Measurements from ENCODE around the gene DOCK2.

The DOCK2 gene

GRCh38 chr5:170070556-170071412, 433.7 kb downstream of the DOCK2 start:
- H3K9me3 ChIP-seq, result no peaks in the 10 kb centered on the region
- in situ Hi-C loops (cut with MboI; ENCODE audit: low sequenced_read_pairs), result no loop called here
- DNase-seq (ENCODE audit: low spot score in 2 of 2), result peak; percentile 12 to 71

GRCh38 chr5:170071748-170072147, 434.7 kb downstream of the DOCK2 start:
- Histone ChIP-seq H3K27me3 (ENCODE audit: low read depth) (peaks cover 6% of the 10 kb centered on the region), H3K4me3 (no peak overlapping the region), H3K4me1 (peaks cover 4% of the 10 kb centered on the region), H3K36me3 (replicated peaks) (no peaks in the 10 kb centered on the region), H3K9me3 (no peaks in the 10 kb centered on the region)
- in situ Hi-C loops (cut with MboI; ENCODE audit: low sequenced_read_pairs), result no loop called here
- DNase-seq (ENCODE audit: low spot score in 2 of 2), result no peak

More at GRCh38 chr5:170070556-170071412, 433.7 kb downstream of the DOCK2 start:
- Histone ChIP-seq H3K27me3 (ENCODE audit: low read depth) (peaks cover 6% of the 10 kb centered on the region), H3K4me1 (peaks cover 4% of the 10 kb centered on the region), H3K4me3 (no peak overlapping the region), H3K36me3 (replicated peaks) (no peaks in the 10 kb centered on the region)

- peaks cover 6% of the 10 kb centered on the region; the same call in 1 of the 2 replicates for H3K27me3 ChIP-seq (ENCODE audit: low read depth)
- in situ Hi-C loops (cut with MboI; ENCODE audit: low sequenced_read_pairs), result no loop called here
Observed at GRCh38 chr5:170075696-170076095, 438.6 kb downstream of the DOCK2 start.

GRCh38 chr5:170076211-170076610, 439.1 kb downstream of the DOCK2 start:
- H3K4me1 ChIP-seq, result peaks cover 4% of the 10 kb centered on the region
- in situ Hi-C loops (cut with MboI; ENCODE audit: low sequenced_read_pairs), result no loop called here
- DNase-seq (ENCODE audit: low spot score in 2 of 2), result no peak
- peaks cover 6% of the 10 kb centered on the region; the same call in 1 of the 2 replicates for H3K27me3 ChIP-seq (ENCODE audit: low read depth)
- H3K9me3 ChIP-seq, result no peaks in the 10 kb centered on the region
- no peaks in the 10 kb centered on the region for H3K36me3 ChIP-seq (replicated peaks)
- H3K4me3 ChIP-seq, result no peak overlapping the region

More at GRCh38 chr5:170075696-170076095, 438.6 kb downstream of the DOCK2 start:
- Histone ChIP-seq H3K4me3 (no peak overlapping the region), H3K36me3 (replicated peaks) (no peaks in the 10 kb centered on the region), H3K9me3 (no peaks in the 10 kb centered on the region), H3K4me1 (peaks cover 4% of the 10 kb centered on the region)
- no peak for DNase-seq (ENCODE audit: low spot score in 2 of 2)

- Histone ChIP-seq H3K4me1 (peaks cover 4% of the 10 kb centered on the region), H3K4me3 (no peak overlapping the region), H3K27me3 (ENCODE audit: low read depth) (peaks cover 6% of the 10 kb centered on the region; the same call in 1 of the 2 replicates), H3K36me3 (replicated peaks) (no peaks in the 10 kb centered on the region), H3K9me3 (no peaks in the 10 kb centered on the region)
- in situ Hi-C loops (cut with MboI; ENCODE audit: low sequenced_read_pairs), result no loop called here
- no peak for DNase-seq (ENCODE audit: low spot score in 2 of 2)
Observed at GRCh38 chr5:170076739-170077138, 439.7 kb downstream of the DOCK2 start.

GRCh38 chr5:170077526-170077925, 440.5 kb downstream of the DOCK2 start:
- no peak for DNase-seq (ENCODE audit: low spot score in 2 of 2)
- no peaks in the 10 kb centered on the region for H3K36me3 ChIP-seq (replicated peaks)
- peaks cover 3% of the 10 kb centered on the region for H3K4me1 ChIP-seq
- in situ Hi-C loops (cut with MboI; ENCODE audit: low sequenced_read_pairs), result no loop called here
- no peak overlapping the region for H3K4me3 ChIP-seq
- H3K9me3 ChIP-seq, result no peaks in the 10 kb centered on the region
- H3K27me3 ChIP-seq (ENCODE audit: low read depth), result peaks cover 6% of the 10 kb centered on the region; the same call in 1 of the 2 replicates

GRCh38 chr5:170078458-170078857, 441.4 kb downstream of the DOCK2 start:
- in situ Hi-C loops (cut with MboI; ENCODE audit: low sequenced_read_pairs), result no loop called here
- DNase-seq (ENCODE audit: low spot score in 2 of 2), result no peak
- Histone ChIP-seq H3K36me3 (replicated peaks) (no peaks in the 10 kb centered on the region), H3K9me3 (no peaks in the 10 kb centered on the region), H3K27me3 (ENCODE audit: low read depth) (0 out of 2 replicates have a peak, but pooled peaks cover 3% of the 10 kb centered on the region), H3K4me1 (no peaks in the 10 kb centered on the region), H3K4me3 (no peak overlapping the region)

GRCh38 chr5:170078931-170079330, 441.9 kb downstream of the DOCK2 start:
- no peaks in the 10 kb centered on the region for H3K36me3 ChIP-seq (replicated peaks)

GRCh38 chr5:170080217-170080616, 443.1 kb downstream of the DOCK2 start:
- Histone ChIP-seq H3K36me3 (replicated peaks) (no peaks in the 10 kb centered on the region), H3K9me3 (no peaks in the 10 kb centered on the region), H3K4me3 (no peak overlapping the region), H3K4me1 (no peaks in the 10 kb centered on the region), H3K27me3 (ENCODE audit: low read depth) (no peaks in the 10 kb centered on the region)
- DNase-seq (ENCODE audit: low spot score in 2 of 2), result no peak
- in situ Hi-C loops (cut with MboI; ENCODE audit: low sequenced_read_pairs), result no loop called here

More at GRCh38 chr5:170078931-170079330, 441.9 kb downstream of the DOCK2 start:
- in situ Hi-C loops (cut with MboI; ENCODE audit: low sequenced_read_pairs), result no loop called here
- no peak for DNase-seq (ENCODE audit: low spot score in 2 of 2)
- Histone ChIP-seq H3K4me1 (no peaks in the 10 kb centered on the region), H3K4me3 (no peak overlapping the region), H3K27me3 (ENCODE audit: low read depth) (0 out of 2 replicates have a peak, but pooled peaks cover 1% of the 10 kb centered on the region), H3K9me3 (no peaks in the 10 kb centered on the region)

- Histone ChIP-seq H3K36me3 (replicated peaks) (no peaks in the 10 kb centered on the region), H3K9me3 (no peaks in the 10 kb centered on the region), H3K4me3 (no peak overlapping the region), H3K27me3 (ENCODE audit: low read depth) (no peaks in the 10 kb centered on the region), H3K4me1 (no peaks in the 10 kb centered on the region)
- DNase-seq (ENCODE audit: low spot score in 2 of 2), result no peak
- in situ Hi-C loops (cut with MboI; ENCODE audit: low sequenced_read_pairs), result no loop called here
Observed at GRCh38 chr5:170080786-170081445, 443.8 kb downstream of the DOCK2 start.

GRCh38 chr5:170081616-170082015, 444.5 kb downstream of the DOCK2 start:
- no peak for DNase-seq (ENCODE audit: low spot score in 2 of 2)
- in situ Hi-C loops (cut with MboI; ENCODE audit: low sequenced_read_pairs), result no loop called here
- Histone ChIP-seq H3K4me1 (no peaks in the 10 kb centered on the region), H3K4me3 (no peak overlapping the region), H3K36me3 (replicated peaks) (no peaks in the 10 kb centered on the region), H3K9me3 (no peaks in the 10 kb centered on the region), H3K27me3 (ENCODE audit: low read depth) (no peaks in the 10 kb centered on the region)

GRCh38 chr5:170082701-170083100, 445.6 kb downstream of the DOCK2 start:
- in situ Hi-C loops (cut with MboI; ENCODE audit: low sequenced_read_pairs), result no loop called here
- DNase-seq (ENCODE audit: low spot score in 2 of 2), result no peak
- H3K9me3 ChIP-seq, result no peaks in the 10 kb centered on the region
- H3K36me3 ChIP-seq (replicated peaks), result no peaks in the 10 kb centered on the region
- H3K4me1 ChIP-seq, result no peaks in the 10 kb centered on the region
- H3K4me3 ChIP-seq, result no peak overlapping the region
- H3K27me3 ChIP-seq (ENCODE audit: low read depth), result no peaks in the 10 kb centered on the region

GRCh38 chr5:170087168-170087817, 450.2 kb downstream of the DOCK2 start:
- no peak for DNase-seq (ENCODE audit: low spot score in 2 of 2)
- no peaks in the 10 kb centered on the region for H3K9me3 ChIP-seq
- H3K4me3 ChIP-seq, result no peak overlapping the region
- no peaks in the 10 kb centered on the region for H3K4me1 ChIP-seq
- no peaks in the 10 kb centered on the region for H3K27me3 ChIP-seq (ENCODE audit: low read depth)
- H3K36me3 ChIP-seq (replicated peaks), result no peaks in the 10 kb centered on the region
- in situ Hi-C loops (cut with MboI; ENCODE audit: low sequenced_read_pairs), result no loop called here

Measured in HAP-1 (cell line).